ENCODE measurements around the gene MTMR12.
"Not testable (repeated sequence)": the region's sequence is repeated elsewhere in the genome, so short reads cannot be mapped to it uniquely, and the experiment has no call there.

MTMR12 gene

DNA sequence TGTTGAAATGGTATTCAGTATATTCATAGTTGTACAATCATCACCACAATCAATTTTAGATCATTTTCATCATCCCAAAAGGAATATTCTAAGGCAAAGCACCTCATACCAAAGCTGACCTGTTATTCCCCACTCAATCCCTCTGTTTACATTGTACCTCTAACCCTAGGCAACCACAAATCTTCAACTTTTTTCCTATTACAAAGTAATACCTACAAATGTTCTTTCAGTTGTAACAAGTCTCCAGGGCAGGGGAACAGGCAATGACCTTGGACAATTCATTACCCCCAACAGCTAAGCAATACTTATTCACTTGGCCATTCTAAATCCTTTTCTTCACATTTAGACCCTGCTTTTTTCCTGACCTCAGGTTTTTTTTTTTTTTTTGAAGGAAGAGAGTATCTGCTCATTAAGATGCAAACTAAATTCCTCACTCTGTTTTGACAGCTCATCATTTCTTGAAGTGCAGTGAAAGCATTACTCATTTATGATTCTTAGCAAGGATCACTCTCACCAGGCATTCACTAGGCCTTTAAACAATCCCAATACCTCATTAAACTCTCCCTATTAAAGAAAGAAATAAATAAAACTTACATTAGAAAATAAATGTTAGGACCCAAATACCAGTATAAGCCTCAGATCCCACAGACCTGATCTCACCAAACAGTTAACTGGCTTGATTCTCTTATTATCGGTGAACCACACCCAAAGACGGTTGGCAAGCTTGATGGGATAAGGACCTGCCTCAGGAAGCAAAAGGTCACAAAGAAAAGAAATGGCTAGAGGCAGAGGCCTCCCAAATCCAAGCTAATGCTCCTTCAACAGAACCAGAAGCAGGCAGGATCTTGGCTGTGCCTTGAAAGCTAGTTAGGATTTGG lies 15.3 kb downstream of the MTMR12 start:
- no peak for DNase-seq

DNA sequence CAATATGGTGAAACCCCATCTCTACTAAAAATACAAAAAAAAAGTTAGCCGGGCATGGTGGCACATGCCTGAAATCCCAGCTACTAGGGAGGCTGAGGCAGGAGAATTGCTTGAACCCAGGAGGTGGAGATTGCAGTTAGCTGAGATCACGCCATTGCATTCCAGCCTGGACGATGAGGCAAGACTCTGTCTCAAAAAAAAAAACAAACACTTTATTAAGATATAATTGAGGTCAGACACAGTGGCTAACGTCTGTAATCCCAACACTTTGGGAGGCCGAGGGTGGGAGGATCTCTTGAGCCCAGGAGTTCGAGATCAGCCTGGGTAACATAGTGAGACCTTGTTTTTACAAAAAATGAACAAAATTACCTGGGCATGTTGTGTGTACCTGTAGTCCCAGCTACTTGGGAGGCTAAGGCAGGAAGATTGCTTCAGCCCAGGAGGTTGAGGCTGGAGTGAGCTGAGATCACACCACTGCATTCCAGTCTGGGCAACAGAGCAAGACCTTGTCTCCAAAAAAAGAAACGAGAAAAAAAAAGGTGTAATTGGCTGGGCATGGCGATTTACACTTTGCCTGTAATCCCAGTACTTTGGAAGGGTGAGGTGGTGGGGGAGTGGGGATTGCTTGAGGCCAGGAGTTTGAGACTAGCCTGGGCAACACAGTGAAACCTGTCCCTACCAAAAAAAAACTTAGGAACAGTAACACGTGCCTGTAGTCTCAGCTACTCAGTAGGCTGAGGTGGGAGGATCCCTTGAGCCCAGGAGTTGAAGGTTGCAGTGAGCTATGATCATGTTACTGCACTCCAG lies 16.6 kb downstream of the MTMR12 start:
- DNase-seq = not testable (repeated sequence)

DNA sequence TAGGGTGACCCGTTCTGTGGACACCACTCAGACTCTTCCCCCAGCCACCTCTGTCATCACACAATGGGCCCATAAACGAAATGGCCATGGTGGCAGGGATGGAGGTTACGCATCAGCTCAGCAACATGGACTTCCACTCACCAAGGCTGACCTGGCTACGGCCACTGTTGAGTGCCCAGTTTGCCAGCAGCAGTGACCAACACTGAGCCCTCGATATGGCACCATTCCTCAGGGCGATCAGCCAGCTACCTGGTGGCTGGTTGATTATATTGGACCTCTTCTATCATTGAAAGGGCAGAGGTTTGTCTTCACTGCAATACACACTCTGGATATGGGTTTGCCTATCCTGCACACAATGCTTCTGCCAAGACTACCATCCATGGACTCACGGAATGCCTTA lies 21.1 kb downstream of the MTMR12 start:
- DNase-seq = no peak

DNA sequence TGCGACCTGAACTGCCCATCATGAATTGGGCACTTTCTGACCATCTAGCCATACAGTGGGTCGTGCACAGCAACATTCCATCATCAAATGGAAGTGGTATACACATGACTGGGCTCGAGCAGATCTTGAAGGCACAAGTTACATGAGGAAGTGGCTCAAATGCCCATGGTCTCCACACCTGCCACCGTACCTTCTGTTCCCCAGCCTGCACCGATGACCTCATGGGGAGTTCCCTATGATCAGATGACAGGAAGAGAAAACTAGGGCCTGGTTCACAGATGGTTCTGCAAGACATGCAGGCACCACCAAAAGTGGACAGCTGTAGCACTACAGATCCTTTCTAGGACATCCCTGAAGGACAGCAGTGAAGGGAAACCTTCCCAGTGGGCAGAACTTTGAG lies 21.8 kb downstream of the MTMR12 start:
- DNase-seq = no peak

DNA sequence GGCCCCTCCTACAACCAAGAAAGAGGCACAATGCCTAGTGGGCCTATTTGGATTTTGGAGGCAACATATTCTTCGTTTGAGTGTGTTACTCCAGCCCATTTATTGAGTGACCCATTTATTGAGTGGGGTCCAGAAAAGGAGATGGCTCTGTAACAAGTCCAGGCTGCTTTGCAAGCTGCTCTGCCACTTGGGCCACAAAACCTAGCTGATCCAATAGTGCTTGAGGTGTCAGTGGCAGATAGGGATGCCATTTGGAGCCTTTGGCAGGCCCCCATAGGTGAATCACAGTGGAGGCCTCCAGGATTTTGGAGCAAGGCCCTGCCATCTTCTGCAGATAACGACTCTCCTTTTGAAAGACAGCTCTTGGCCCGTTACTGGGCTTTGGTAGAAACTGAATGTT lies 22.2 kb downstream of the MTMR12 start:
- DNase-seq = not testable (repeated sequence)

DNA sequence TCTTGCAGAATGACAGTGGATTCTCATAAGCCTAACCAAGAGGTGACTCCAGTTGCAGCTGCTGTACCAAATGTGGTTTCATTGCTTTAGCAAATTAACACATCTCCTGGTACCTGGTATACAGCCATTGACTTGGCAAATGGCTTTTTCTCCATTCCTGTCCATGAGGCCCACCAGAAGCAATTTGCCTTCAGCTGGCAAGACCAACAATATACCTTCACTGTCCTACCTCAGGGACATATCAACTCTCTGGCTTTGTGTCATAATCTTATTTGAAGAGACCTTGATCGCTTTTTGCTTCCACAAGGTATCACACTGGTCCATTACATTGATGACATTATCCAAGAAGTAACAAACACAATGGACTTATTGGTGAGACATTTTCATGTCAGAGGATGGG lies 22.8 kb downstream of the MTMR12 start:
- DNase-seq = not testable (repeated sequence)

DNA sequence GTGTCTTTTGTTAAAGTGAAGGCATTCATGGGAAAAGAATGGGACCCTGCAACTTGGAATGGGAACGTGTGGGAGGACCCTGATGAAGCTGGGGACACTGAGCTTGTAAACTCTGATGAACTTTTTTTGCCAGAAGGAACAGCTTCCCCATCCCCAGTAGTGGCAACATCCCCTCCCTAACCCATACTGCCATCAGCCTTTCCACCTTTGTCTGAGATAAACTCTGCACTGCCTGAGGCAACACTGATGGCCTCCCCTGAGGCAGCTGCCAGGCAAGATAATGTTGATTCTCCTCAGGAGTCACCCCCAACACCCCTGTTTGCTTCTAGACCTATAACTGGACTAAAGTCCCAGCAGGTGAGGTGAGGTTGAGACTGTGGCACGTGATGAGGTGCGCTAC lies 24.6 kb downstream of the MTMR12 start:
- not testable (repeated sequence) for DNase-seq

DNA sequence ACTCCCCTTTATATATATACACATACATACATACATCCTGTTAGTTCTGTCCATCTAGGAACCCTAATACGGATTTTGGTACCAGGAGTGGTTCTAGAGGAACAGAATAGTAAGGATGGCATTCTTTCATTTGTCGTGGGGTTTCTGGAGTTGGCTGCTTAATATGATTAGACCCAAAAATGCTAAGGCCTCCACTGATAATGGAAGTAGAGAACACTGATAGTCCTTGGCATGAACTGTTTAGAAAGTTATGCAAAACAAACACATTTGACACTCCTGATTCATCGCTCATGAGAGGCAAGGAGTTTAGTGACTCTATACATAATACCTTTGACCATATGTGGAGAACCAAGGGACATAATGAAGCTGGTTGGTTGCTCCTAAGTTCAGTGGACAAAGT lies 25.2 kb downstream of the MTMR12 start:
- not testable (repeated sequence) for DNase-seq

DNA sequence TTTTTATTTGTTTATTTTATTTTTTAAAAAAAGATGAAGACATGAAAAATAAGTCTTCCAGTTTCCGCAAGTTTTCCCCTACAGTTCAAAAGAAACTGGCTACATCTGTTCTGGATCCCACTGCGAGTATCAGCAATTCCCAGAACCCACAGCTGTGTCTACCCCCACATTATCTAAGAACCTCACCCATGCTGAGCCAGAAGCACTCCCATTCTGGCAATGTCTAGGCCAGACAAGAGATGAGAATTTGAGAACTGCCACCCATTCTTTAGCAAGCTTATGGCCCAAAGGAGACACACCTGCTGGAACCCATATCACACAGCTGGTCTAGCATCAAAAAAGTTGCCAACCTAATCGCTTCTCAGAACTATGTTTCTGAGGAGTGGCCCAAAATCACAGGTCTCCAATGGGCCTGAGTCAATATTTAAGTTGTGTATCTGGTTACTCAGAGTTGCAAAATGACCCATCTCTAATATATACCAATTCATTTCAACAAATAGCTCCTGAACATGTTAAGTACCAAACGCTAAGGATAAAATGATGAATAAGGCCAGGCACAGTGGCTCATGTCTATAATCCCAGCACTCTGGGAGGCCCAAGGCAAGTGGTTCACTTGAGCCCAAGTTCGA lies 27.1 kb downstream of the MTMR12 start:
- no peak for DNase-seq

DNA sequence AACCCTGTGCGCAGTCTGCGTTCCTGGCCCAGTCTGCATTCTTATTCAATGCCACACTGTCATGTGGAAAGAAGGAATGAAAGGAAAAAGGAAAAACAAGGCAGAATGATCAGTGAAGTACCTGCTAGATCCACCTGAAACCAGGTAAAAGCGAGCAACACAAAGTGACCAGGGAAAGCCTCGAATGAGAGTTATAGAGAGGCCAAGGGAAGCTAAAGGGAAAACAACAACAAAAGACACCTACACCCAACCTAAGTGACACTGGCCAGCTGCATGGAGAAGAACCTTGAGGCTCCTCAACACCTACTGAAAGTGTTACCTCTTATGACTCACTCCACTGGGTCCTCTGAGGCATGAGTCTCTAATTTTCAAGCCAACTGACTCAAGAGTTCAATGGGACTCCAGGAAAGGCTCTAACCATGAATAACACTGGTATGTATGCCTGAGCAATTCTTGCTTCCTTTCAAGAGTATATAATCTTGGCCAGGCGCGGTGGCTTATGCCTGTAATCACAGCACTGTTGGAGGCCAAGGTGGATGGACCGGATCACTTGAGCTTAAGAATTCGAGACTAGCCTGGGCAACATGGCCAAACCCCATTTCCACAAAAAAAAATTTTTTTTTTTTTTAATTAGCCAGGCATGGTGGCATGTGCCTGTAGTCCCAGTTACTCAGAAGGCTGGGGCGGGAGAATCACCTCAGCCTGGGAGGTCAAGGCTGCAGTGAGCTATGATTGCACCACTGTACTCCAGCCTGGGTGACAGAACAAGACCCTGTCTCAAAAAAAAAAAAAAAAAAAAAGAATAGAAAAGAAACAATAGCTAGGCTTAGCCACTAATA lies 29.0 kb downstream of the MTMR12 start:
- no peak for DNase-seq

DNA sequence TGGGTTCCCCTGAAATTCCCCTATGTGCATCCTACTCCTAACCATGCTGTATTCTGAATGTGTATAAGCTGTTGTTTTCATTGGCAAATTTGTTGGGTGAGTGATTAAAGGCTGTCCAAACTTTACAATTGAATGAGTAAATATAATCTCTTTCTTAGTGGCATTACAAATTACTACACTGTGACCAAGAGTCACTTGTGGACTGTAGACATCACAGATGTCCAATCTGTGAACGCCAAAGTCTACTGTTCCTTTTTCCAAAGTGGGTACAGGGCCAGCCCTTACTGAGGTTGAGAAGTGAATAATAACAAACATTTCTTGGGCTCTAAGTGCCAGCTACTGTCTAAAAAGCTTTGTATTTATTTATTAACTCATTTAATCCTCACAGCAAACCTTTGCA lies 29.7 kb downstream of the MTMR12 start:
- no peak for DNase-seq

DNA sequence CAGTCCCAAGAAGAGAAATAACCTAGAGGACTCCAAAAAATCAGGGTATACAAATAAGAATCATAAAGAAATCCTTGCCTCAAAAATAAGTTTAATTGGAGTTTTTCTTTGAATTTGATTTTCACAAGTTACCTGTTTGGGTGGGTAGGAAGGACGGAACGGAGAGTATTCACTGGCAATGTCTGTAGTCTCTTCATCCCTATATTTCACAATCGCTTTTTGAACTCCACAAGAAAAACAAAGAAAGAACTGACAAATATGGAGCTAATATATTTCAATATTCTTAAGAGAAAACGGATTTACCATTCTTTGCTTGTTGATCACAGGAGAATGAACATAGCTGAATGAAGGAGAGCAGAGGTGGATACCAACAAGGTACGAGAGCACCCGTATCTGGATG lies 30.1 kb downstream of the MTMR12 start:
- DNase-seq = no peak

DNA sequence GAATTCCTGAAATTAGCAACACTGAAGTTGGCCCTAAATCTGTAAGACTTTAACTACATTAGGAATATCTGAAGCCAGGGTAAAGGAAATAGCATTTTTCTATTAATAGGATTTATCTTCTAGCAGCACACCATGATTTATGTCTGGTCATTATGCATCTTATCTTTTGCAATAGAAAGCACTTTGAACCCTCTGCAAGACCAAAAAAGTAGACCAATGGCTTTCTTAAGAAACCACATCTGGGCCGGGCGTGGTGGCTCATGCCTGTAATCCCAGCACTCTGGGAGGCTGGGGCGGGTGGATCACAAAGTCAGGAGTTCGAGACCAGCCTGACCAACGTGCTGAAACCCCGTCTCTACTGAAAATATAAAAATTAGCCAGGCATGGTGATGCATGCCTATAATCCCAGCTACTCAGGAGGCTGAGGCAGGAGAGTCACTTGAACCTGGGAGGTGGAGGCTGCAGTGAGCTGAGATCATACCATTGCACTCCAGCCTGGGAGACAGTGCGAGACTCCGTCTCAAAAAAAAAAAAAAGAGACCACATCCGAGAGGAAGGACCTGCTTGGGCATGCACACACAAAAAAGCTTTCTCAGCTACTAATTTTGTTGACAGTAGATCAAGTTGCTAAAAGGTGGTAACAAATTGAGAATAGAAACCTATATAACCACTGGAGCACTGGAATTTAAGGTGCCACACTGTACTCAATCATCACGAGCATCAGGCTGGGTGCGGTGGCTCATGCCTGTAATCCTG lies 31.2 kb downstream of the MTMR12 start:
- DNase-seq = not testable (repeated sequence)

DNA sequence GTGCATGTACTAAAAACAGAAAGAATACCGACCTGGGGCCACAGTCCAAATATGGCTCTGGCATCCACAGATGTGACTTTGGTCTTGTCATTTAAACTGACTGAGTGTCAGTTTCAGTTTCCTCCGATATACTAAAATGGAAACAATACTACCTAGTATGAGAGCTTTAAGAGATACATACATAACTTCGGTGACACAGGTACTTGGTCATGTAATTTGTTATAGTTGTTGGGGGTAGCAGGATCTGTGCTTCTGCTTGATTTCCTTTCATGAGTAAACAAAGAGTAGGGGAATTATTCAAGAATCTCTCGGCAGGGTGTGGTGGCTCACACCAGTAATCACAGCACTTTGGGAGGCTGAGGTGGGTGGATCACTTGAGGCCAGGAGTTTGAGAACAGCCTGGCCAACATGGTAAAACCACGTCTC lies 32.1 kb downstream of the MTMR12 start:
- no peak for DNase-seq

DNA sequence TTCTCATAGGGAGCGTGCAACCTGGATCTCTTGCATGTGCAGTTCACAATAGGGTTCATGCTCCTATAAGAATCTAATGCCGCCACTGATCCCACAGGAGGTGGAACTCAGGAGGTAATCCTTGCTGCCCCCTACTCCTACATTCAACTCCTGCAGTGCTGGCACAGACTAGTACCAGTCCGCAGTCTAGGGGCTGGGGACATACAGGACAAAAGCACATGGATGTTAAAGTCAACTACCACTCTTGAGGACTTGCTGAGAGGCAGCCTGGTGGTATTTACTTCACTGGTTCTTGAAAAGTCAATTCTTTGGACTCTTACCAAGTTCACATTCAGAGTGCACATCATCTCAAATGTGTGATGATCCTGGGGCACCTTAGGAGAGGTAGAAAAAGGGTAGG lies 33.0 kb downstream of the MTMR12 start:
- no peak for DNase-seq

DNA sequence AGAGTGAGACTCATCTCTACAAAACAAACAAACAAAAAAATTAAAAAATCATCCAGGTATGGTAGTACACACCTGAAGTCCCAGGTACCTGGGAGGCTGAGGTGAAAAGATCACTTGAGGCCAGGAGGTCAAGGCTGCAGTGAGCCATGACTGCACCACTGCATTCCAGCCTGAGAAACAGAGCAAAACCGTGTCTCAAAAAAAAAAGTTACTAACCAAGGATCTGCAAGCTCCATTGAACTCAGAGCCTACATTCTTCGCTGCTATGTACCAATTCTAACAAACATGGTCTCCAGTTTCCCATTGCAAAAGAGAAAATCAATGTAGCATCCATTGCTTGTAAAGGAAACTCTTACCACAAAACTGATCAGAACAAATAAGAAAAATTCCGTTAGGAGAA lies 33.5 kb downstream of the MTMR12 start:
- no peak for DNase-seq

DNA sequence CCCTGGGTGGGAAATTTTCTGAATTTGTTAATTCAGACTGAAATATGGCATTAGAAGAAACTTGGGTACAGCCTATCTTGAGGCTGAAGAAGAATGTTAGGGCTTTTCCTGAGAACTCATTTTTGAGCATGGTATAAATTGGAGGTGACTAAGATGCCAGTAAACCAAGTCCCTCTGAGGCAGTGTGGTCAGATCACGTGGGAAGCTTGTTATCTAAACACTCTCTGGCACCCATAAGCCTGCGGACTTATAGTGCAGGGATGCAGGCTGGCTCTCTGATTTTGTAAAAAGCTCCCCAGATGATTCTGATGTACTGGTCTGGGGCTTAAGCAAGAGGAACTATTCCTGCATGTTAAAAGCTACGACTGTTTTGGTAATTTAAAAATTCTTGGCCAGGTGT lies 34.3 kb downstream of the MTMR12 start:
- no peak for DNase-seq

DNA sequence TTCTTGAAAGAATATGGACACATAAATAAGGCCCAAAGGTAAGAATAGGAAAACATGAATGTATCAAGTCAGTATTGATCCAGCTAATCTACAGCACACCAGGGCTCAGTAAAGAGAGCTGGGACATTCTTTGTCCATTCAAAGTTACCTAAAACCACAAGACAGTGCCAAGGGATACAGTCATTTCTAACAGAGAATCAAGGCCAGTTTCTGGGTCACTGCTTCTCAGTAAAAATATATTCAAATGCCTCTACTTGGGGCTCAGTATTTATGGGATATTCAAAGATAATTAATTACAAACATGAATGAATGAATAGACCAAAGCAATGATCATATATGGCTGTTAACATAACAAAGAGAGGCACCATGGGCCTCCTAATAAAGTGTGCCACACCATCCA lies 34.9 kb downstream of the MTMR12 start:
- no peak for DNase-seq

DNA sequence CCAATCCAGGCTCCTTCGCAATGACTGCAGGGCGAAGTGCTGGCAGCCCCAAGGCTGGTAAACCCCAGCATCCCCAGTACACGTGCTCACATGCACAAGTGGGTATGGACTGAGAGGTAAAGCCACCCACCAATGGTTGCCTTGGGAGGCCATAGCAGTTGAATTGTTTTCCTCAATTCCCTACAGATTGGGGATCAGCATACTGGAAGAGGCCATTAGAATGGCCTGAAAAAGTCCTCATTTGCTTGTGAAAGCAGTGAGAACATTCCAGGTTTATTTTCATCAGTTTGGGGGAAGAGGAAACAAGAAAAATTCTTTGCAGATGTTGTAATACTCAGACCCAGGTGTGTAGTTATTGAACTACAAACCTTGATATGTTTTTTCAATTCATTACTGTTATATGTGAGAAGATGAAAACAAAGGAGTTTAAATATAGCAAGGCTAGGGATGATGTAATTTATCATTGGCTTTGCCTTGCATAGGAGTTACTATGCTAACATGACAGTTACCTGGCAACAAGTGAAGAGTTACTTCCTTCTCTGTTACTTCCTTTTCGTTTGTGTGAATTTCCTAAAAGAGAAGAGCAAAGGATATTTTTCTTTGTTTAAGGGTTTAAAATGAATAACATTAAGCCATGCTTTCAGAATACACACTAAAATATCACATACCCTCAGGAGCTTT lies 36.4 kb downstream of the MTMR12 start:
- no peak for DNase-seq

DNA sequence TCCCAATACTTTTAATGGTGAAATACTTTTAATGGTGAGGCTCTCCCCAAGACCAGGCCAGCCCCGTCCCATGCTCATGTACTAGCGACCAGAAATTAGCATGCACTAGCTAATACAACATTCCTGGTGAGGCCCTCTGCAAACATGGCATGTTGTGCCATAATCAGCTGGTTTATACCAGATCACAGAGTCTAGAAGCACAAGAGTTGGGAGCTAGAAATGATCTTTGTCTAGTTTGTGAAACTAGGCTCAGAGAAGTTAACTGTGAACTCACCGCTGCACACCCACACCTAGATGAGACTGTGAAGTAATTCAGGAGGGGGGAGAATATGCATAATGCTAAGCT lies 37.4 kb downstream of the MTMR12 start:
- DNase-seq = no peak
